GM18502 (cell line): ENCODE results near the gene POLR3A.

ENCODE experiments used
- ATAC-seq: cut with Tn5 transposase; IDR thresholded peaks from one replicate; pipeline ENCODE4 v1.9.1; 2021; ENCODE audit warnings: mild to moderate bottlenecking; ENCODE audit not compliant: unreplicated experiment, poor library complexity

The POLR3A gene

GRCh38 chr10:77960829-77961329, 68.4 kb downstream of the POLR3A start:
- ATAC-seq: no peak

DNA sequence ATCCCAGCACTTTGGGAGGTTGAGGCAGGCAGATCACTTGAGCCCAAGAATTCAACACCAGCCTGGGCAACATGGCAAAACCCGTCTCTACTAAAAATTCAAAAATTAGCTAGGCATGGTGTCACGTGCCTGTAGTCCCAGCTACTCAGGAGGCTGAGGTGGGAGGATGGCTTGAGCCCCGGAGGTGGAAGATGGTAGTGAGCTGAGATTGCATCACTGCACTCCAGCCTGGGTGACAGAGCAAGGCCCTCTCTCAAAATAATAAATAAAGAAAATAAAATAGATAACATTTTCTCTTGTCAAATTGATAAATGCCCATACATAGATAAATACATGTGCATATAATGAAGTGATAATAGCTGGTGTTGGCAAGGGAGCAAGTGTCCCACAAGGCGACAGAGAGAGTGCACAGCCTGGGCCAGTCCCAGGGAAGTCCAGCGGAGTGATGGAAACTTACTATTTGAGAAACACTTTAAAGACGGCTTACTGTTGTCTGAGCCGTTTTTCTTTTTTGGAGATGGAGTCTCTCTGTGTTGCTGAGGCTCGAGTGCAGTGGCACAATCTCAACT, 69.3 kb downstream of the POLR3A start:
- ATAC-seq: no peak

DNA sequence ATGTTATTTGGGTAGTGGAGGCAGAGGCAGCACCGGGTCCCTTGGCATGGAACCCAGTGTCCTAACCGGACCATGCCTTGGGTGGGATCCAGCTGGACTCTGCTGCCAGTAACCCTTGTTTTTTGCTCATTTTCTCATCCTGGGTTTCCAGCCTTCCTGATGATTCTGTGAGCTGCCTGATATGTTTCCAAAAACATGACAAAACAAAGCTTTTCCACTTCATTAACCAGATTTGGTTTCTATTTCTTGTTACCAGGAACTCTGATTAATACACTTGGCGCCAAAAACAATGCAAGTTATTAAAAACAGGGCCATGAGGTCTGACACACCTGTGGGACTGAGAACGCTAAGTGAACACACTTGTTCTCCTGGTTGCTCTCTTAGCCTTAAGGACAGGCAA, 69.9 kb downstream of the POLR3A start:
- no peak for ATAC-seq

GRCh38 chr10:77955136-77955535, 74.2 kb downstream of the POLR3A start:
- ATAC-seq: no peak

- no peak for ATAC-seq
These were observed 80.1 kb downstream of the POLR3A start for GRCh38 chr10:77949167-77949566.

- no peak for ATAC-seq
These were observed 83.2 kb downstream of the POLR3A start for GRCh38 chr10:77946084-77946483.

GRCh38 chr10:77944519-77944918, 84.8 kb downstream of the POLR3A start:
- no peak for ATAC-seq

DNA sequence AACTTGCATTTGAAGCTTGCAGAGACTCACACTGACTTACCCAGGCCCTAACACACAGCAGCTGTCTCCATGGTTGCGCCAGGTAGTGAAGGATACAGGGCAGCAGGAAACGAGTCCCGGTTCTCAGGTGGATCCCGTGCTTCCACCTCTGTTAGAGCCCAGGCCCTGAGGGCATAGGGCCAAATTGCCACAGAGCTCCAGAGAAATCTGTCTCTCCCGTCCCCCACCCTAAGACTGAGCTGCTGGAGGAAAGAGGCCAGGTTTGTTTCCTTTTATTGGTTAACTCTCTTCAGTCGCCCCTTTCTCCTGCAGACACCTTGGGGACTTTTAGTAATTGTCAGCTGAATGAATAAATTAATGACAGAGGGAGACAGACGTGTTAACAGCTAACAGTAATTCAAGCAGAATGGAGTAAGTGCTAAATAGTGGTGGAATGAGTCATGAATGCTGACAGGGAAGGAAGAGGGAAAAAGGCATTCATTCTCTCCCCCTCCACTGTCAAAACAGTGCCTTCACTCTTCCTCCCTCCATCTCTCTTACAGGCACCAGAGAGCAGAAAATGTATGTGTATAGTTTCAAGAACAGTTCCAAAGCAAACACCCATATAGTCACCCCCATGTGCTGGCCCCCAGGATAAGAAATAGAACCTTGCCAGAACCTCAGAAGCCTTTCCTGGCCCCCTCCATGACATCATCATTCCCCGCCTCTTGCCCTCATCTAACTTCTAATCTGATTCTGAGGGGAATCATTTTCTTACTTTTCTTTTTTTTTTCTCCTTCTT, 86.0 kb downstream of the POLR3A start:
- no peak for ATAC-seq

DNA sequence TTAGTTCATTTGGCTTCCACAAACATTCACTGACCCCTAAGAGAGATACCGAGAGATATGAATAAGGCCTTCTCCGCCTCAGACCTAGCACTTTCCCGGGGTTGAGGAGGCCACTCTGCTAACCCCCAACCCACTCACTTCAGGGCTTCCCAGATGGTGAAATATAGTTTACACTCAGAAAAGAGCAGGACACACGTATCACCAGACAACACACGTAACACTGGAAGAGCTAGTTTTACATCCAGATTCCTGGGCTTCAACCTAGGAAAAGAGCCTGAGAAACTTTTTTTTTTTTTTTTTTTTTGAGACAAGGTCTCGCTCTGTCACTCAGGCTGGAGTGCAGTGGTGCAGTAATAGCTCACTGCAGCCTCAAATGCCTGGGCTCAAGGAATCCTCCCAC, 87.5 kb downstream of the POLR3A start:
- no peak for ATAC-seq

DNA sequence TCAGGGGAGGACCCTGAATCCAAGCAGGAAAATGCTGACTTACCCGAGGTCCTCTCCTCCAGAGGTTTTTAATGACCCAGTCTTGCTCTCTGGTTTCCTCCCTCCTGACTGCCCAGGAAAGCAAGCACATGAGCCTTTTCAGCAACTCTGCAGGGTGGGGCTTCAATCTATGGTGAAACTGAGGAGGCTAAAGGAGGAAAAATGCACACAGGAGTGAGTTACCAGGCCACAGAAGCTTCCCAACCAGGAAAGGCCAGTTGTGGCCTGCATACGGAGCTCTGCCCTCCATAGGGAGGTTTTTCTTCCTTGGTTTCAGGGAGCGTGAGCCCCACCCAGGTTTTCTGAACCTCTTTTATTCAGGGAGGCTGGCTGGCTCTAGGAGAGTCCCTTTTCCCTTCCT, 88.7 kb downstream of the POLR3A start:
- no peak for ATAC-seq

DNA sequence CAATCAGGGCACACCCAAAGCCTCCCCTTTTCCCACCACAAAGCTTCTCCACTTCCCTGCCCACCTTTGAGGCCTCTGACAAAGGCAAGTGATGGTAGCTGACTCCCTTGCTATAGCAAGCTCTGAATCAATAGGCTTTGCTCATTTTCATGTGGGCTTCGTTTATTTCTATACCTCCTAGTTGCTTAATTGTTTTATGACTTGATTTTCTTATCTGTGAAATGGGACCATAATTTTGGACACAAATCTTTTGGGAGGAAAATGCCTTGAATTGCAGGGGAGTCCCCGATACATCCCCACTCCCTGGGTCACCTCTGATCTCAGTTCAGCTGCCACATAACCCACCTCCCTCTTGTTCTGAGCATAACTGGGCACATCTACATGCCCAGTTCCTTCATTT, 89.1 kb downstream of the POLR3A start:
- ATAC-seq: no peak

- ATAC-seq: no peak
These were observed 89.7 kb downstream of the POLR3A start for GRCh38 chr10:77939561-77940001.

DNA sequence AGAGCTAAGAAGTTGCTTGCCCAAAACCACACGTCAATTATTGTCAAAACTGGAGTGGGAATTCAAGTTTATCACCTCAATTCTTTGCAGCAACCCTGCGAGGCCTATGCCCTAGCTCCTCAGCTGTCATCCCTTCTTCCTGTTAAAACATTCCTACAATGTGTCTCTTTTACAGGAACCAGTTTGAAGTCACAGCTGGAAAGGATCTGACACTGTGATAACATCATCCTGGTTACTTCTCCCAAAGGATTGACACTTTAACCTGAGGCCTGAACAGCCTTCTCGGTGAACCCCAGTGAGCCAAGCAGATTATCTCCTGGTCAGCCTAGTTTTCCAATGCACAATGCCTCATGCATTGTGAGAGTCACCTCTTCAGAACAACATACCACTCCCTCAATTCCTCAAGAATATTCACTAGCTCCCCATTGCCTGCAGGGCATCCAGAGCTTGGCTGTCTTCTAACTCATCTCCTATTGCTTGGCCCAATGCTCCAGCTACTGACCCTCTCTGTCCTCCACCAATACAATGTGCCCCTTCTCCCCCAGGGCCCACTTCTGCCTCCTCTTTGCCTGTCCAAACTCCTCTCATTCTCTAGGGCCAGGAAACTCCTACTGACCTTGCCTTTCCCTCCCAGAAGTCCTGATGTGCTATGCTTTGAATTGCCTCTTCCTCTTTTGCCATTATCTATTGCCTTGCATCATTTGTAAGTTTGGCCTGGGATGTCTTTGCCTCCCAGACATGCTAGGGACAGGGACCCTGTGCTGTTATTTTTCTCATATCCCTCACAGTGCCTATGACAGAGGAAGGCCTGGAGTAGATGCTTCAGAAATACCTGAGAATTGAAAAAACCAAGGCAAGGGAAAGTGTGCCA, 92.4 kb downstream of the POLR3A start:
- ATAC-seq: no peak

GRCh38 chr10:77932016-77932715, 97.1 kb downstream of the POLR3A start:
- no peak for ATAC-seq

DNA sequence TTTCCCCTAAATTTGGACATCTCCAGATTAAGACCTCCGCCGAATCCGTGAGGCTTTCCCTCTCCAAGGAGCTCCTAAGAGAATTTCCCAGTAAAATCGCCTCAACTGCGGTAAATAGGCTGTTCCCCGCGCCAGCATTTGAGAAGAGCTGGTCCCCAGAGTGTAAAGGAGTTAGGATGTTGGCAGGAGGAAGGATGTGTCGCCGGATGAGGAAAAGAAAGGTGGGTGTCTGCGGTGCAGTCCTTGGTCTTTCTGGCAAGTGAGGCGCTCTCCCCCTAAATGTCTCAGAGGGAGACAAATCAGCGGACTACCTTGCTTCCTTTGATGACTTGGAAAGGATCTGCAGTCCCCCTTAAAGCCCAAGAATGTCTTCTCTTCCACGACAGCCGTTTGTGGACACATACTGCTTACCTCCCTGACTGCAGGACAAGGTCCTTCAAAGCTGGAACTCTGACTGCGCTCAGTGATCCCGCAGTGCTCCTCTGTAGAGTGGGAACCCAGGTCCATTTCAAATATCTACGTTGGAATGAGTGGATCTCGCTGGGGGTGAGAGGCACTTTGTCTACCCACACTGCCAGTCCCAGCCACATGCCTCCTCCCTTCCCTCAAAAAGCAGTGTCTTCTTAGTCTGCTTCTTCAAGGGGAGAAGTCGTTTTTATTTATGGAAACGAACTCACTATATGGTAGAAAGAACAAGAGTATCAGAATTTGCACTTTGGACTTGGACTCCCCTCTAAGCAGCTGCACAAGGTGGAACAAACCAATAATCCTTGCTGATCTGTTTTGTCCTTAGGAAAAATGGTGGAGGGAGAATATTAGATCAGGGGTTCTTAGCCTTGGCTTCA, 101.7 kb downstream of the POLR3A start:
- ATAC-seq: no peak

GRCh38 chr10:77926566-77927401, 102.5 kb downstream of the POLR3A start, which contains the start of gene DLG5:
Gene DLG5, minus strand, starts transcription at chr10:77926755. Its CDS starts 235 bp downstream, at chr10:77926520.
- peak; percentile 66 for ATAC-seq

GRCh38 chr10:77925795-77926565, 103.3 kb downstream of the POLR3A start:
- ATAC-seq: peak; percentile 62

DNA sequence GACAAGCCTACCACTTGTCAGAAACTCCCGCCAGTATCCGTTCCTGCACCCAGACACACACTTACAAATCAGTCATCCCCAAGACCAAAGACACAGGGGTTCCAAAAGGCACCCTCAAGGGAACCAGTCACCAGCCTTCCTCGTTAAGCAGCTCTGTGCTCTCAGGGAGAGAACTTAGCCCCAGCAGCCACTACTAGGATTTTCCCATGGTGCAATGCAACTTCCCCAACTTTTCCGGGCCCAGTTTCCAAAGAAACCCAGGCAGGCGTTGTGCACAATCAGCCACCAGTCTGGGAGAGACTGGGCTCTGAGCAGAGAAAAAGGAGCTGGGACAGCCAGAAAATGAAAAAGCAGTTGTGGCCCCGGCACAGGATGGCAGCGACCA, 103.9 kb downstream of the POLR3A start:
- no peak for ATAC-seq
